Measurements from ENCODE around the gene SSTR3. TPM values are rescaled to one million over a fixed set of nuclear protein-coding genes. Genes with fewer than 3 reads are reported as not detected.

Gene SSTR3
- total RNA-seq, 2 donors from 2014 or later, result 0.11 to 0.20 TPM

DNA sequence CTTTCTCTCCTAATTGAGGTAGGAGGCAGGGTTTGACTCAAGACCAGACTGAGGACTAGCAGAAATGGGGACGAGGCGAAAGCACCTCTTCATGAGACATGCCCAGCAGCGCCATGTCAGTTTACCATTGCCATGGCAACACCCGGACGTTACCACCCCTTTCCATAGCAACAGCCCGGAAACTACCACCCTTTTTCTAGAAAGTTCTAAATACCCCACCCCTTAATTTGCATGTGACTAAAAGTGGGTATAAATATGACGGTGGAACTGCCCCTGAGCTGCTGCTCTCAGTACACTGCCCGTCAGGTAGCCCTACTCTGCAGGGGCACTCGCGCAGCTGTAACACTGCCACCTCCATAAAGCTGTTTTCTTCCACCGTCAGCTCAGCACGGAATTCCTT lies 37.7 kb upstream of the SSTR3 start:
- H3K36me3 Mint-ChIP-seq (ENCODE audit: low read depth), result no peaks in the 10 kb centered on the region
- H3K27me3 ChIP-seq (ENCODE audit: control insufficient read depth, insufficient read depth, low read length, poor library complexity, severe bottlenecking), result no peaks in the 10 kb centered on the region
- no peak overlapping the region for H3K9ac ChIP-seq (ENCODE audit: extremely low read depth, low read length, poor library complexity, severe bottlenecking)
- TF ChIP-seq, protein P1, sequence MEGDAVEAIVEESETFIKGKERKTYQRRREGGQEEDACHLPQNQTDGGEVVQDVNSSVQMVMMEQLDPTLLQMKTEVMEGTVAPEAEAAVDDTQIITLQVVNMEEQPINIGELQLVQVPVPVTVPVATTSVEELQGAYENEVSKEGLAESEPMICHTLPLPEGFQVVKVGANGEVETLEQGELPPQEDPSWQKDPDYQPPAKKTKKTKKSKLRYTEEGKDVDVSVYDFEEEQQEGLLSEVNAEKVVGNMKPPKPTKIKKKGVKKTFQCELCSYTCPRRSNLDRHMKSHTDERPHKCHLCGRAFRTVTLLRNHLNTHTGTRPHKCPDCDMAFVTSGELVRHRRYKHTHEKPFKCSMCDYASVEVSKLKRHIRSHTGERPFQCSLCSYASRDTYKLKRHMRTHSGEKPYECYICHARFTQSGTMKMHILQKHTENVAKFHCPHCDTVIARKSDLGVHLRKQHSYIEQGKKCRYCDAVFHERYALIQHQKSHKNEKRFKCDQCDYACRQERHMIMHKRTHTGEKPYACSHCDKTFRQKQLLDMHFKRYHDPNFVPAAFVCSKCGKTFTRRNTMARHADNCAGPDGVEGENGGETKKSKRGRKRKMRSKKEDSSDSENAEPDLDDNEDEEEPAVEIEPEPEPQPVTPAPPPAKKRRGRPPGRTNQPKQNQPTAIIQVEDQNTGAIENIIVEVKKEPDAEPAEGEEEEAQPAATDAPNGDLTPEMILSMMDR (conservative IDR thresholded peaks at IDR 0.05), result no peak
- H3K36me3 ChIP-seq (ENCODE audit: control insufficient read depth, insufficient read depth, low read length), result no peaks in the 10 kb centered on the region
- no peak overlapping the region for H3K4me3 Mint-ChIP-seq
- H3K27me3 Mint-ChIP-seq (ENCODE audit: insufficient read depth), result peaks cover 1% of the 10 kb centered on the region
- H3K4me1 ChIP-seq (ENCODE audit: control insufficient read depth, insufficient read depth, low read length), result peaks cover 2% of the 10 kb centered on the region
- no peaks in the 10 kb centered on the region for H3K9me3 Mint-ChIP-seq
- H3K27ac Mint-ChIP-seq, result no peak overlapping the region
- DNase-seq, result peak; percentile 48
- H3K4me1 Mint-ChIP-seq, result peaks cover 11% of the 10 kb centered on the region
- H3K27ac ChIP-seq (ENCODE audit: low read depth, low read length), result no peak overlapping the region
- no peak overlapping the region for H3K4me3 ChIP-seq (ENCODE audit: low read length)
- 86 to 92% methylated on average over 9 to 12 of the region's 12 CpGs for WGBS, 2 experiments (ENCODE audit: insufficient coverage in 1 of 2, insufficient read length in 1 of 2)
- H3K9me3 ChIP-seq (ENCODE audit: control insufficient read depth, low read length), result no peaks in the 10 kb centered on the region

DNA sequence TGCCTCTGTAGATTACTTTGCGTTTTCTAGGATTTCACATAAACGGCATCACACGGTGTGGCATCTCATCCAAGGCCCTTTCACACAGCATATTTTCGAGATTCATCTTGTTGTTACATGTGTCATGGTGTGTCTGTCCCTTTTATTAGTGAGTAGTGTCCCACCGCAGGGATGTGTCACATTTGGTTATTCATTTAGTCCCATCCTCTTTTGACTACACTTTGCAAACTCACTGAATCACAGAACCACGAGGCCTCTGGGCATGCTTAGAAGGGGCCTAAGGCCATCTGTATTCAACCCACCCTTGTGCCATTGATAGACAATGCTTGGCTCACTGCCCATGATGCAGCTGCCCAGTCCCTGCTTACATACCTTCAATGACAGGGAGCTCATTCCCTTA lies 36.0 kb upstream of the SSTR3 start:
- no peaks in the 10 kb centered on the region for H3K36me3 Mint-ChIP-seq (ENCODE audit: low read depth)
- no peaks in the 10 kb centered on the region for H3K9me3 ChIP-seq (ENCODE audit: control insufficient read depth, low read length)
- no peaks in the 10 kb centered on the region for H3K36me3 ChIP-seq (ENCODE audit: control insufficient read depth, insufficient read depth, low read length)
- no peak overlapping the region for H3K4me3 ChIP-seq (ENCODE audit: low read length)
- H3K27ac ChIP-seq (ENCODE audit: low read depth, low read length), result no peak overlapping the region
- peak; percentile 24 for DNase-seq
- WGBS, 2 experiments (ENCODE audit: insufficient coverage in 1 of 2, insufficient read length in 1 of 2), result 88 to 92% methylated on average over 2 to 6 of the region's 6 CpGs
- H3K27ac Mint-ChIP-seq, result no peak overlapping the region
- H3K4me3 Mint-ChIP-seq, result no peak overlapping the region
- H3K4me1 ChIP-seq (ENCODE audit: control insufficient read depth, insufficient read depth, low read length), result no peaks in the 10 kb centered on the region
- H3K9ac ChIP-seq (ENCODE audit: extremely low read depth, low read length, poor library complexity, severe bottlenecking), result no peak overlapping the region
- H3K27me3 ChIP-seq (ENCODE audit: control insufficient read depth, insufficient read depth, low read length, poor library complexity, severe bottlenecking), result no peaks in the 10 kb centered on the region
- no peaks in the 10 kb centered on the region for H3K9me3 Mint-ChIP-seq
- peaks cover 1% of the 10 kb centered on the region for H3K27me3 Mint-ChIP-seq (ENCODE audit: insufficient read depth)
- TF ChIP-seq, protein P1 (conservative IDR thresholded peaks at IDR 0.05), result no peak
- peaks cover 7% of the 10 kb centered on the region for H3K4me1 Mint-ChIP-seq

DNA sequence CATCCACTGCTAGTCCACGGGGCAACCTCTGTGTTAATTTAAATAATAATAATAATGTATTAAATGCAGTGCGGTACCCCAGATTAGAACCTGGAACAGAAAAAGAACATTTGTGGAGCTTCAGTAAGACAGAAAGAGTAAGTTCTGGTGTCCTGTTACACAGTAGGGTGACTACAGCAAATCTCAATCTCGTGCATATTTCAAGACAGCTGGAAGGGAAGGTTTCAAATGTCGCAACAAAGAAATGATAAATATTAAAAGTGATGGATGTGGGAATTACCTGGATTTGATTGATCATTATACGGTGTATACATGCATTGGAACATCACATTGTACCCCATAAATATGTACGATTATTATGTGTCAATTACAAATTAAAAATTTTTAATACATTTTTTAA lies 33.5 kb upstream of the SSTR3 start:
- H3K4me3 Mint-ChIP-seq, result no peak overlapping the region
- H3K9me3 ChIP-seq (ENCODE audit: control insufficient read depth, low read length), result no peaks in the 10 kb centered on the region
- DNase-seq, result no peak
- TF ChIP-seq, protein P1 (conservative IDR thresholded peaks at IDR 0.05), result no peak
- H3K9me3 Mint-ChIP-seq, result no peaks in the 10 kb centered on the region
- H3K27ac Mint-ChIP-seq, result no peak overlapping the region
- H3K4me3 ChIP-seq (ENCODE audit: low read length), result no peak overlapping the region
- H3K4me1 Mint-ChIP-seq, result peaks cover 8% of the 10 kb centered on the region
- WGBS, 2 experiments (ENCODE audit: insufficient coverage in 1 of 2, insufficient read length in 1 of 2), result 87 to 93% methylated on average over 3 of the region's 6 CpGs
- peaks cover 1% of the 10 kb centered on the region for H3K27me3 Mint-ChIP-seq (ENCODE audit: insufficient read depth)
- H3K27me3 ChIP-seq (ENCODE audit: control insufficient read depth, insufficient read depth, low read length, poor library complexity, severe bottlenecking), result no peaks in the 10 kb centered on the region
- no peak overlapping the region for H3K27ac ChIP-seq (ENCODE audit: low read depth, low read length)
- no peak overlapping the region for H3K9ac ChIP-seq (ENCODE audit: extremely low read depth, low read length, poor library complexity, severe bottlenecking)
- H3K4me1 ChIP-seq (ENCODE audit: control insufficient read depth, insufficient read depth, low read length), result peaks cover 5% of the 10 kb centered on the region
- no peaks in the 10 kb centered on the region for H3K36me3 Mint-ChIP-seq (ENCODE audit: low read depth)
- no peaks in the 10 kb centered on the region for H3K36me3 ChIP-seq (ENCODE audit: control insufficient read depth, insufficient read depth, low read length)

Data from endodermal cell (in vitro differentiated cells).